Neural progenitor cell (in vitro differentiated cells): ENCODE data around the gene HIGD2A.

ENCODE experiments used
- CTCF ChIP-seq: fragments of 200-600 bp; sonication (generic); IDR thresholded peaks from 2 replicates; pipeline ENCODE4 v1.5.1; 2017; ENCODE audit warnings: antibody characterized with exemption, mild to moderate bottlenecking
- EZH2 ChIP-seq: fragments of 200-600 bp; sonication (generic); IDR thresholded peaks from 2 replicates; pipeline ENCODE4 v1.6.1; 2017; ENCODE audit warnings: antibody characterized with exemption, mild to moderate bottlenecking, moderate library complexity
- EZH2phosphoT487 ChIP-seq: fragments of 200-600 bp; sonication (generic); IDR thresholded peaks from 2 replicates; pipeline ENCODE4 v1.6.1; 2017; ENCODE audit warnings: antibody characterized with exemption

- TF ChIP-seq CTCF (no peak), EZH2 (no peak), EZH2phosphoT487 (no peak)
These were observed 35.6 kb downstream of the HIGD2A start for GRCh38 chr5:176424181-176424580.
